Cardiac septum (tissue), 1 donor: ENCODE measurements around the gene PRPH. TPM values are rescaled to one million over a fixed set of nuclear protein-coding genes. Genes with fewer than 3 reads are reported as not detected.
A peak's percentile ranks its signal among the peaks of the same experiment; 100 is the strongest.
"Not testable (repeated sequence)": the region's sequence is repeated elsewhere in the genome, so short reads cannot be mapped to it uniquely, and the experiment has no call there.

ENCODE experiments used
- DNase-seq: peaks from one replicate; pipeline ENCODE4 v3.0.0-alpha.2; 2020; ENCODE audit warnings: low spot score
- intact Hi-C: fragments of 100-400 bp; cut with DNase I; formaldehyde crosslinking; loops from one replicate; pipeline ENCODE4 v1.14.0; 2022
- long read RNA-seq: library from polyadenylated mRNA; unstranded; transcript quantifications from one replicate; pipeline ENCODE4 v2.0.0, GENCODE V29; 2021
- total RNA-seq: library from RNA; stranded (reverse); fragmentation: NEBNext Ultra II Directional; extraction: Animal tissue kit (Norgen Biotek cat#: 25700); gene quantifications from one replicate; pipeline ENCODE4 v1.2.1, GENCODE V29; 2021
- donor health status: DM: no; HTN: no; CAD: no.

Gene PRPH
- 0.38 TPM for total RNA-seq
- long read RNA-seq: 0 reads

DNA sequence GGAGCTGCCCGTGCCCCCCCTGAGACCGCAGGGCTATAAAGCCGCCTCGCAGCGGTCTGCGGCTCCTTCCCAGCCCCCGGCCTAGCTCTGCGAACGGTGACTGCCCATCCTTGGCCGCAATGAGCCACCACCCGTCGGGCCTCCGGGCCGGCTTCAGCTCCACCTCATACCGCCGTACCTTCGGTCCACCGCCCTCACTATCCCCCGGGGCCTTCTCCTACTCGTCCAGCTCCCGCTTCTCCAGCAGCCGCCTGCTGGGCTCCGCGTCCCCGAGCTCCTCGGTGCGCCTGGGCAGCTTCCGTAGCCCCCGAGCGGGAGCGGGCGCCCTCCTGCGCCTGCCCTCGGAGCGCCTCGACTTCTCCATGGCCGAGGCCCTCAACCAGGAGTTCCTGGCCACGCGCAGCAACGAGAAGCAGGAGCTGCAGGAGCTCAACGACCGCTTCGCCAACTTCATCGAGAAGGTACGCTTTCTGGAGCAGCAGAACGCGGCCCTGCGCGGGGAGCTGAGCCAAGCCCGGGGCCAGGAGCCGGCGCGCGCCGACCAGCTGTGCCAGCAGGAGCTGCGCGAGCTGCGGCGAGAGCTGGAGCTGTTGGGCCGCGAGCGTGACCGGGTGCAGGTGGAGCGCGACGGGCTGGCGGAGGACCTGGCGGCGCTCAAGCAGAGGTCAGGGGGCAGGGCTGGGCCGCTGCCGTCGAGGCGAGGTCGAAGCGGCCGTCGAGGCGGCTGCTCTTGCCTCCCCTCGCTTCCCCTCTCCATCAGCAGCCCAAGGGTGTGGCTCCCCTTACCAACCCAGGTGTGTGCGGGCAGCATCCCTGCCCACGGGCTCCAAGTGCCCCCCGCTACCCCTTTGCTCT is at the start of gene PRPH:
Gene PRPH (plus strand): TSS at position 66 of the 855 bp plus-strand sequence. CDS start 54 bp downstream, at position 120.
- intact Hi-C loops: no loop called here
- DNase-seq: peak; percentile 58

GRCh38 chr12:49251357-49251756 is 43.6 kb upstream of the PRPH start:
- intact Hi-C loops: no loop called here
- no peak for DNase-seq

DNA sequence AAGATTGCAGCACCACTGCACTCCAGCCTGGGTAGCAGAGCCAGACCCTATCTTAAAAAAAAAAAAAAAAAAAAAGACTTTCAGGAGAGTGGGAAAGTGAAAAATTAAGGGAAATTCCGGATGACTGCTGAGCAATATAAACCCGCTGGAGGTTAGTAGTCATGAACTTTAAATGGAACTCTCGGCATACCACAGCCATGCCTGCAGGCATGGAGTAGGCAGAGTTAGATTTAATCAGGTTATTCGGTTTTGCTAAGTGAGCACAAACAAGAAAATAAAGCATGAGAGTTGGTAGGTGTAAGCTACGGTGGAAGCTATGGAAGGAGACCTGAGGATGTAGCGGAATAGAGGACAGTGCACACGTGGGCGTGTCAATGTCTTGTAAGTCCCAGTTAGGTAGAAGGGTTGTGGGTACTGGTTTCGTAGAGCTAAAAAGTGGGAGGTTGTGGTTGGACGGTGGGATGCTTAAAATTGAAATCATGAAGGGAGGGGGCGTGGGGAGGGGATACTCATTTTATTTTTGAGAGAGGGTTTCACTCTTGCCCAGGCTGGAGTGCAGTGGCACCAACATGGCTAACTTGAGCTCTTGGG is 41.8 kb upstream of the PRPH start:
- DNase-seq: no peak
- intact Hi-C loops: no loop called here

DNA sequence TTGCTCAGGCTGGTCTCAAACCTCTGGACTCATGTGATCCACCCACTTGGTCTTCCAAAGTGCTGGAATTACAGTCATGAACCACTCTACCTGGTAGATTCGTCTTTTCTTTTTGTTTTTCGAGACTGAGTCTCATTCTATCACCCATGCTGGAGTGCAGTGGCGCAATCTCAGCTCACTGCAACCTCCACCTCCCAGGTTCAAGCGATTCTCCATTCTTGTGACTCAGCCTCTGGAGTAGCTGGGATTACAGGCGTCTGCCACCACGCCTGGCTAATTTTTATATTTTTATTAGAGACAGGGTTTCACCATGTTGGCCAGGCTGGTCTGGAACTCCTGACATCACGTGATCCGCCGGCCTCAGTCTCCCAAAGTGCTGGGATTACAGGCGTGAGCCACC is 39.5 kb upstream of the PRPH start:
- intact Hi-C loops, DNase-seq: not testable (repeated sequence)

DNA sequence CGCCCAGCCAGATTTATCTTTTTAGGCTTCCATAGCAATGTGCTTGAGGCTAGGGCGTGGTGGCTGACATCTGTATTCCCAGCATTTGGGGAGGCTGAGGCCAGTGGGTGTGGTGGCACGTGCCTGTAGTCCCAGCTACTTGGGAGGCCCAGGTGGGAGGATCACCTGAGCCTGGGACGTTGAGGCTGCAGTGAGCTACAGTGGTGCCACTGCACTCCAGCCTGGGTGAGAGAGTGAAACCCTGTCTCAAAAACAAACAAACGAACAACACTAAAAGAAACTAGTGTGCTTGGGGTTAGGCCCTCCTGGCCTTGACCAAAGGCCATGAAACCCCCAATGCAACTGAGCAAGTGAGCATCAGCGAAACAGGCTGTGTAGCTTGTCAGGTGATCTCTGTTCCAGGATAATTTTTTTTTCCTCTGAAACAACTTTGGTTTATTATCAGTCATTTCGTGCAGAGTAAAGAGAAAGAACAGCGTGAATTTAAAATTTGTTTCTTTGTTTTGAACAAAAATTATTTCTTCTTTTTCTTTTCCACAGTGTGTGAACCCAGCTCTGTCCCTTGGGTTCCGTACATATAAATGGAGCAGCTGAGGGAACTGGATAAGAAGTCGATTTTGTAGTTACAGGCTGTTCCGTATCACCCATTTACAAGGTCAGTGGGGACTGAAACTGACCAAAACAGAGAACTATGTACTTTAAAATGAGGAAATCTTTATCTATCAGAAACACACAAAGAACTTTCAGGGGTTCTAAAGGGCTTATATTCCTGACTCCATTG is 38.9 kb upstream of the PRPH start:
- DNase-seq: no peak
- intact Hi-C loops: no loop called here

- intact Hi-C loops, DNase-seq: not testable (repeated sequence)
Measured at GRCh38 chr12:49257508-49258184, 37.3 kb upstream of the PRPH start.

DNA sequence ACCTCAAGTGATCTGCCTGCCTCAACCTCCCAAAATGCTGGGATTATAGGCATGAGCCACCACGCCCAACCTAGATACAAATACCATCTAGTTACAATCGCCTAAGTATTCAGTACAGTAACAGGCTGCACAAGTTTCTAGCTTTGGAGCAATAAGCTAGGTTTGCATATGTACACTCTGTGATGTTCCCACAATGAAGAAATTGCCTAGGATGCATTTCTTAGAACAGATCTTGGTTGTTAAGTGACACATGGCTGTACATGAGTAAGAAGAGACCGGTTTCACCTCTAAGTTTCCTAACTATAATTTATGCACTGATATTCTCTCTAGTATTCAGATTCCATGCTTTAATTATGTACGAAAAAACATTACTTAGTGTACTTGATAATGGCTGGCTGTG is 35.5 kb upstream of the PRPH start:
- no peak for DNase-seq
- intact Hi-C loops: no loop called here

DNA sequence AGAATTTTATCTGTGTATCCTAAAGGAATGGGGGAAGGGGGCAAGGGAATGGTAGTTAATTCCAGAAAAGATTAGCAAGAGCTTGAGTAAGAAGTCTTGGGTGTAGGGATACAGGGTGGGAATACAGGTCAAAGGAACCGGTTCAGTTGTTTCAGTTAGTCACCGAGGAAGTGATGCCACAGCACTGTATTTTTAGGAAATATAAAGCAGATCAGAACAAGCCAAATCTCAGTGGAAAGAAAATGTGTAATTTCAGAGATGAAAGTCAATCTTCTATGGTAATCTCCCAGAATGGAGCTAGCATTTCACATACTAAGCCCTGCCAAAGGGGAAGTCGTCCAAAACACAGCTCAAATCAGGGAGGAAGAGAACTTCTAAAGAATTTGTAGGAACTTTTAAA is 34.8 kb upstream of the PRPH start:
- intact Hi-C loops: no loop called here
- no peak for DNase-seq

DNA sequence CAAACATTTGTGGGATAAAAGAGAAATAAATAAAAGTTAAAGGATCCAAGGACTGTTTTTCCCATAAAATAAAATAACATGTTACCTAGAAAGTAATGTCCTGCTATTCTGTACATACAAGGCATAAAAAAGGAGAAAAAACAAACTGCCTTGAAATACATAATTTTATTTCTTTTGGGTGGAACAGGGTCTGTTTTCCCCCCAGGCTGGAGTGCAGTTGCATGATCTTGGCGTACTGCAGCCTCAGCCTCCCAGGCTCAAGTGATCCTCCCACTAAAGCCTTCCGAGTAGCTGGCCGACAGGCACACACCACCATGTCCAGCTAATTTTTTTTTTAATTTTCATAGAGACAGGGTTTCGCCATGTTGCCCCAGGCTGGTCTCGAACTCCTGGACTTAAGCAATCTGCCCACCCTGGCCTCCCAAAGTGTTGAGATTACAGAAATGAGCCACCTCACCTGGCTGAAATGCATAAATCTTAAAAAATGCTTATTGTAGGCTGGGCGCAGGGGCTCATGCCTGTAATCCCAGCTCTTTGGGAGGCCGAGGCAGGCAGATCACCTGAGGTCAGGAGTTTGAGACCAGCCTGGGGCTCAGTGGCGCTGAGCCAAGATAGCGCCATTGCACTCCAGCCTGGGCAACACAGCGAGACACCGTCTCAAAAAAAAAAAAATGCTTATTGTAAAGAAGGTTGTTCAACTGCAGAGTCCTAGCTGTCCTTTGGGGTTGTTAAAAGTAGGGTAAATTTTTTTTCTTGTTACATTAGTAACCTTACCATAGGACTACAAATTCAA is 34.2 kb upstream of the PRPH start:
- intact Hi-C loops: no loop called here
- DNase-seq: no peak

DNA sequence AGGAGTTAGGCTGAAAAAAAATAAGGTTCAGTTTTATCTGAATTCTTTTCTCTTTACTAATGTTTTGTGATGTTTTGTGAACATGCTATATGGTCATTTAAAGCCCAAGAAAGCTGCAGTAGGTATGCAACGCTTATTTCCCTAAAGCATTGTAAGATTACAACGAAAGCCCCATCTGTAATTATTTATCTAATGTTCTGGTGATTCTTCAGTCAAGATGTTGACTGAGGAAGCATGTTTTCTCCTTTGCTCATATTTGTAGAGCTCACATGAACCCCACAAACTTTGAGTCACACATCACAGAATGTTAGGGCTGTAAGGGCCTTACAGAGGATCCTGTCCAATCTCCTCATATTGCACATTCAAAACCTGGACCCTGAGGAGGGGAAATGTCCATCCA is 33.2 kb upstream of the PRPH start:
- intact Hi-C loops: no loop called here
- no peak for DNase-seq

DNA sequence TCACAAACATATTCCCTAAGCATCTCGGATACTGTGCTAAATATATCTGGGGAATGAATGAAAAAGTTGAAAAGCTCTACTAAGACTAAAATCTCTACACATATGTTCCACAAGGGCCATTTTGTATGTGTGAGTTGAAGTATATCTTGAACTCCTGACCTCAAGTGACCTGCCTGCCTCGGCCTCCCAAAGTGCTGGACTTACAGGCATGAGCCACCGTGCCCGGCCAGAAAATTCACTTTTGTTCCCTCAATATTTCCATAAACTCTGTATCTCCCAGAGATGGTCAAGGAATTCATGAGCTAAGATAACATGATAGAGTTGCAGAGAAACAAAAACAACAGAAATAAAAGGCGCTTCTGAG is 31.6 kb upstream of the PRPH start:
- intact Hi-C loops: no loop called here
- DNase-seq: no peak

DNA sequence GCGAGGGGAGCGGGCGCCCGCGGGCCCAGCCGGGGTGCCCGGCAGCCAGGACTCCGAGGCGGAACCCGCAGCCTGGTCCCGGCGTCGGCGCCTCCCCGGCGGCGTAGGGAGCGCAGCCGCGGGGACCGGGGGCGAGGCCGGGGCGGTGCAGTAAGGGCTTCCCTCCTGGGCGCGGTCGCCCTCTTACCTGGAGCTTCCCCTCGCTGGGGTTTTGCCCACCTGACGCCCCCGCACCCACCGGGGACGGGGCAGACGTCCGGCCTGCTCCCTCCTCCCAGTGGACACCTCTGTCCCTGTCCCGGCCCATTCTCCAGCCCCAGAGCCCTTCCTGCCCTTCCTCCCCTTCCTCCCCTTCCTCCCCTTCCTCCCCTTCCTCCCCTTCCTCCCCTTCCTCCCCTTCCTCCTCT is 30.5 kb upstream of the PRPH start:
- intact Hi-C loops: no loop called here
- DNase-seq: no peak

GRCh38 chr12:49264873-49265792 is 29.8 kb upstream of the PRPH start, which contains the start of gene TUBA1C:
Gene TUBA1C (plus strand): TSS chr12:49265082. CDS start chr12:49265182, 100 bp downstream.
- intact Hi-C loops: no loop called here
- DNase-seq: peak; percentile 95

DNA sequence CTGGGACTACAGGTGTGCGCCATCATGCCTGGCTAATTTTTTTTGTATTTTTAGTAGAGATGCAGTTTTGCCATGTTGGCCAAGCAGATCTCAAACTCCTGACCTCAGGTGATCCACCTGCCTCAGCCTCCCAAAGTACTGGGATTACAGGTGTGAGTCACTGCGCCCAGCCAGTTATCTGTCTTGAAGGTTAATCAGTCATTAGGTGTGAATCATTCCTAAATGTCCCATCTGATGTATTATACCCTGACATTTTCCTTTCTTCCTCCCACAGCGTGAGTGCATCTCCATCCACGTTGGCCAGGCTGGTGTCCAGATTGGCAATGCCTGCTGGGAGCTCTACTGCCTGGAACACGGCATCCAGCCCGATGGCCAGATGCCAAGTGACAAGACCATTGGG is 25.8 kb upstream of the PRPH start:
- DNase-seq, intact Hi-C loops: not testable (repeated sequence)

DNA sequence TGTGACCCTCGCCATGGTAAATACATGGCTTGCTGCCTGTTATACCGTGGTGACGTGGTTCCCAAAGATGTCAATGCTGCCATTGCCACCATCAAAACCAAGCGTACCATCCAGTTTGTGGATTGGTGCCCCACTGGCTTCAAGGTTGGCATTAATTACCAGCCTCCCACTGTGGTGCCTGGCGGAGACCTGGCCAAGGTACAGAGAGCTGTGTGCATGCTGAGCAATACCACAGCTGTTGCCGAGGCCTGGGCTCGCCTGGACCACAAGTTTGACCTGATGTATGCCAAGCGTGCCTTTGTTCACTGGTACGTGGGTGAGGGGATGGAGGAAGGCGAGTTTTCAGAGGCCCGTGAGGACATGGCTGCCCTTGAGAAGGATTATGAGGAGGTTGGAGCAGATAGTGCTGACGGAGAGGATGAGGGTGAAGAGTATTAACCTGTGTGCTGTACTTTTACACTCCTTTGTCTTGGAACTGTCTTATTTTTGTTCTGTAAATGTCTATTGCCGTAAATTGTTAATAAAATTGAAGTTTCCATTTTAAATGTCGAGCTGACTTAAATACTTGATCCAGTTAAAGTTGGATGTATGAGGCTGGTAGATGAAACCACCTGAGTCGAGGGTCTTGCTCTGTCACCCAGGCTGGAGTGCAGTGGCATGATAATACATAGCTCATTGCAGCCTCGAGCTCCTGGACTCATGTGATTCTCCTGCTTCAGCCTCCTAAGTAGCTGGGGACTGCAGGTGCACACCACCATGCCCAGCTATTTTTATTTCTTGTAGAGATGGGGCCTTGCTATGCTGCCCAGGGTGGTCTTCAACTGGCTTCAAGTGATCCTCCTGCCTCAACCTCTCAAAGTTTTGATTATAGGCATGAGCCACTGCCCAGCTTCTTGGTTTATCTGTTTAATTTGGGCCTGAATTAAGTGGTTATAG is 21.9 kb upstream of the PRPH start:
- intact Hi-C loops: no loop called here
- no peak for DNase-seq

- intact Hi-C loops: no loop called here
- no peak for DNase-seq
Measured at GRCh38 chr12:49273726-49274395, 21.1 kb upstream of the PRPH start.
